Lower lobe of right lung (tissue), 2 donors: ENCODE data around the gene TMCO6. TPM values are rescaled to one million over a fixed set of nuclear protein-coding genes. Genes with fewer than 3 reads are reported as not detected.

ENCODE experiments used
- ATAC-seq, 2 donors: fragments of 200-7000 bp; cut with Tn5 transposase; one replicate each; pipeline ENCODE4 v1.9.1; 2020 to 2022; ENCODE audit warnings: mild to moderate bottlenecking in 2 of 2, moderate library complexity in 2 of 2
- DNase-seq: peaks from one replicate; pipeline ENCODE4 v3.0.0-alpha.2; 2020
- H3K27ac ChIP-seq: fragments of 200-600 bp; one replicate; pipeline ENCODE4 v1.8.0; 2022
- H3K27me3 ChIP-seq: fragments of 200-600 bp; one replicate; pipeline ENCODE4 v1.8.0; 2022; ENCODE audit warnings: low read depth
- H3K36me3 ChIP-seq: fragments of 200-600 bp; one replicate; pipeline ENCODE4 v1.8.0; 2022; ENCODE audit warnings: mild to moderate bottlenecking
- H3K4me1 ChIP-seq: fragments of 200-600 bp; one replicate; pipeline ENCODE4 v1.8.0; 2022
- H3K4me3 ChIP-seq: fragments of 200-600 bp; one replicate; pipeline ENCODE4 v1.8.0; 2022; ENCODE audit warnings: mild to moderate bottlenecking
- H3K9me3 ChIP-seq: fragments of 200-600 bp; one replicate; pipeline ENCODE4 v1.8.0; 2022
- CTCF ChIP-seq: fragments of 200-600 bp; IDR thresholded peaks from one replicate; pipeline ENCODE4 v1.8.0; 2022; ENCODE audit warnings: antibody characterized with exemption, mild to moderate bottlenecking
- intact Hi-C: fragments of 100-400 bp; cut with DNase I; formaldehyde crosslinking; loops from one replicate; pipeline ENCODE4 v1.11.0; 2022
- total RNA-seq: library from RNA; stranded (reverse); fragmentation: NEBNext Ultra II Directional; extraction: Animal tissue kit (Norgen Biotek cat#: 25700); gene quantifications from one replicate; pipeline ENCODE4 v1.2.1, GENCODE V29; 2021
- donor health status: DM: no; HTN: yes; CAD: no; lungs with severe emphysema.

Gene TMCO6
- total RNA-seq, 1 donor from 2014 or later, result 12.3 TPM

GRCh38 chr5:140674211-140674610 lies 35.0 kb downstream of the TMCO6 start:
- TF ChIP-seq CTCF, result no peak
- H3K36me3 ChIP-seq, result peaks cover 93% of the 10 kb centered on the region

GRCh38 chr5:140674629-140675028 lies 35.4 kb downstream of the TMCO6 start:
- peaks cover 93% of the 10 kb centered on the region for H3K36me3 ChIP-seq

More at GRCh38 chr5:140674211-140674610, 35.0 kb downstream of the TMCO6 start:
- Histone ChIP-seq H3K9me3 (no peaks in the 10 kb centered on the region), H3K4me3 (no peak overlapping the region), H3K27ac (no peak overlapping the region), H3K4me1 (no peaks in the 10 kb centered on the region), H3K27me3 (no peaks in the 10 kb centered on the region)
- DNase-seq (no peak), ATAC-seq (no peak)
- intact Hi-C loops, result no loop called here

GRCh38 chr5:140677947-140678346 lies 38.7 kb downstream of the TMCO6 start:
- intact Hi-C loops, result no loop called here
- ATAC-seq (no peak), DNase-seq (no peak)
- H3K27me3 ChIP-seq, result no peaks in the 10 kb centered on the region
- H3K27ac ChIP-seq, result no peak overlapping the region
- H3K36me3 ChIP-seq, result peaks cover 99% of the 10 kb centered on the region
- H3K9me3 ChIP-seq, result no peaks in the 10 kb centered on the region
- no peak for TF ChIP-seq CTCF
- H3K4me3 ChIP-seq, result no peak overlapping the region
- H3K4me1 ChIP-seq, result no peaks in the 10 kb centered on the region

More at GRCh38 chr5:140674629-140675028, 35.4 kb downstream of the TMCO6 start:
- ATAC-seq (no peak), DNase-seq (no peak)
- no peaks in the 10 kb centered on the region for H3K27me3 ChIP-seq
- no peak overlapping the region for H3K27ac ChIP-seq
- no peaks in the 10 kb centered on the region for H3K9me3 ChIP-seq
- H3K4me3 ChIP-seq, result no peak overlapping the region
- H3K4me1 ChIP-seq, result no peaks in the 10 kb centered on the region
- TF ChIP-seq CTCF, result no peak
- intact Hi-C loops, result no loop called here

- ATAC-seq (no peak), DNase-seq (no peak)
- Histone ChIP-seq H3K4me1 (no peaks in the 10 kb centered on the region), H3K27me3 (no peaks in the 10 kb centered on the region), H3K27ac (no peak overlapping the region), H3K36me3 (peaks cover 90% of the 10 kb centered on the region), H3K9me3 (no peaks in the 10 kb centered on the region), H3K4me3 (no peak overlapping the region)
- intact Hi-C loops, result no loop called here
- TF ChIP-seq CTCF, result no peak
These were observed 39.7 kb downstream of the TMCO6 start for GRCh38 chr5:140678993-140679392.

- no peak for TF ChIP-seq CTCF
- no peak for DNase-seq
- intact Hi-C loops, result no loop called here
- Histone ChIP-seq H3K4me1 (peaks cover 35% of the 10 kb centered on the region), H3K4me3 (peak overlapping the region; percentile 97), H3K27me3 (no peaks in the 10 kb centered on the region), H3K36me3 (peaks cover 62% of the 10 kb centered on the region), H3K9me3 (no peaks in the 10 kb centered on the region), H3K27ac (peak overlapping the region; percentile 92)
- ATAC-seq, result peak in 1 of 2 donors; percentile 1
These were observed 51.2 kb downstream of the TMCO6 start for GRCh38 chr5:140690376-140690932.
